Endothelial cell of umbilical vein (primary cell): ENCODE results near the gene FNIP2. TPM values are rescaled to one million over a fixed set of nuclear protein-coding genes. Genes with fewer than 3 reads are reported as not detected.
"Not testable (repeated sequence)": the region's sequence is repeated elsewhere in the genome, so short reads cannot be mapped to it uniquely, and the experiment has no call there.

Source experiments
- BruUV-seq: library from RNA; stranded (reverse); fragments of 400-500 nt; replicated peaks from 2 replicates; lab custom pipeline; 2021; lab: Mats Ljungman, UMichigan
- CTCF ChIA-PET: fragments of 300-600, 350-600 bp; sonication (Branson Sonifier 250); formaldehyde crosslinking; loops from one replicate; lab custom pipeline; 2021; ENCODE audit warnings: antibody characterized with exemption, inconsistent platforms; lab: Charles Lee
- POLR2A ChIA-PET: fragments of 300-600, 350-600 bp; sonication (Branson Sonifier 250); formaldehyde crosslinking; loops from one replicate; lab custom pipeline; 2021; ENCODE audit warnings: antibody characterized with exemption, inconsistent platforms; lab: Charles Lee
- DNase-seq: peaks from one replicate; pipeline ENCODE4 v3.0.0-alpha.2; 2011; ENCODE audit warnings: low read depth, low spot score
- FAIRE-seq: peaks from 2 replicates; lab custom pipeline; 2011; peaks lifted over from hg19 to GRCh38; lab: Jason Lieb, UNC
- H2AFZ ChIP-seq: 2 replicates; pipeline ENCODE4 v1.6.0; 2012; ENCODE audit warnings: low read depth, low read length, control low read depth, inconsistent platforms
- H3K27ac ChIP-seq: 2 replicates; pipeline ENCODE4 v1.5.1; 2011; ENCODE audit warnings: low read depth, mild to moderate bottlenecking, control low read depth, low read length, moderate library complexity; ENCODE audit not compliant: insufficient read depth
- H3K27me3 ChIP-seq, 2 experiments: 2 replicates each; pipeline versions ENCODE4 v1.6.0 to v1.6.1; 2011; ENCODE audit warnings: low read length in 2 of 2, mixed read lengths in 1 of 2; ENCODE audit not compliant: control insufficient read depth in 2 of 2, insufficient read depth in 2 of 2
- H3K36me3 ChIP-seq, 2 experiments: 2 replicates in 1 of 2; 3 replicates in 1 of 2; pipeline ENCODE4 v1.5.1; 2011; ENCODE audit warnings: low read length in 2 of 2, mild to moderate bottlenecking in 1 of 2, moderate library complexity in 1 of 2; ENCODE audit not compliant: control insufficient read depth in 2 of 2, insufficient read depth in 2 of 2; ENCODE audit errors: extremely low read depth in 1 of 2
- H3K4me1 ChIP-seq: 3 replicates; pipeline ENCODE4 v1.5.1; 2011; ENCODE audit warnings: mild to moderate bottlenecking, low read length; ENCODE audit not compliant: control insufficient read depth, insufficient read depth; ENCODE audit errors: extremely low read depth
- H3K4me2 ChIP-seq: 2 replicates; pipeline ENCODE4 v1.6.1; 2011; ENCODE audit warnings: low read length, control low read depth, mixed read lengths; ENCODE audit not compliant: insufficient read depth
- H3K4me3 ChIP-seq, 3 experiments: fragments of 200-600 bp in 1 of 3; sonication (generic), shearing (Covaris generic) in 1 of 3; replicated peaks in 1 of 3; 2 replicates each; pipeline ENCODE4 v1.5.1; 2011 to 2016; ENCODE audit warnings: control low read depth in 3 of 3, low read length in 3 of 3, mild to moderate bottlenecking in 2 of 3, inconsistent platforms in 1 of 3, low read depth in 1 of 3, moderate library complexity in 1 of 3; ENCODE audit not compliant: insufficient read depth in 1 of 3
- H3K79me2 ChIP-seq: 2 replicates; pipeline ENCODE4 v1.6.0; 2012; ENCODE audit warnings: low read length, inconsistent platforms; ENCODE audit not compliant: control insufficient read depth, insufficient read depth
- H3K9ac ChIP-seq: replicated peaks from 2 replicates; pipeline ENCODE3; 2011; ENCODE audit warnings: low read length, control low read depth; ENCODE audit not compliant: insufficient read depth; ENCODE audit errors: extremely low read depth
- H3K9me1 ChIP-seq: replicated peaks from 3 replicates; pipeline ENCODE4 v1.6.0; 2011; ENCODE audit warnings: mild to moderate bottlenecking, low read length; ENCODE audit not compliant: control insufficient read depth, insufficient read depth; ENCODE audit errors: extremely low read depth
- H3K9me3 ChIP-seq: replicated peaks from 2 replicates; pipeline ENCODE4 v1.5.1; 2012; ENCODE audit warnings: low read length, inconsistent platforms; ENCODE audit not compliant: control insufficient read depth, insufficient read depth
- H4K20me1 ChIP-seq: replicated peaks from 2 replicates; pipeline ENCODE3; 2011; ENCODE audit warnings: mild to moderate bottlenecking, low read length; ENCODE audit not compliant: control insufficient read depth, insufficient read depth; ENCODE audit errors: extremely low read depth
- CTCF ChIP-seq, 2 donors: IDR thresholded peaks; 1 replicate in 1 of 2; 2 replicates in 1 of 2; pipeline ENCODE4 v1.5.1; 2011; ENCODE audit warnings: low read length in 2 of 2, mild to moderate bottlenecking in 2 of 2, moderate library complexity in 2 of 2, control low read depth in 1 of 2, inconsistent platforms in 1 of 2, low read depth in 1 of 2; ENCODE audit not compliant: insufficient read depth in 1 of 2; ENCODE audit errors: extremely low read depth in 1 of 2
- EZH2 ChIP-seq: IDR thresholded peaks from 2 replicates; pipeline ENCODE4 v1.6.1; 2012; ENCODE audit warnings: borderline replicate concordance, low read depth, mild to moderate bottlenecking, moderate library complexity, low read length, inconsistent platforms; ENCODE audit not compliant: severe bottlenecking
- FOS ChIP-seq: IDR thresholded peaks from 2 replicates; pipeline ENCODE4 v1.6.1; 2011; ENCODE audit warnings: mild to moderate bottlenecking, low read length, moderate library complexity, borderline replicate concordance; ENCODE audit not compliant: insufficient read depth
- GATA2 ChIP-seq: IDR thresholded peaks from 2 replicates; pipeline ENCODE4 v1.7.0; 2011; ENCODE audit warnings: low read depth, mild to moderate bottlenecking, moderate library complexity, mixed read lengths, low read length; ENCODE audit not compliant: insufficient read length, insufficient read depth
- JUN ChIP-seq: IDR thresholded peaks from 2 replicates; pipeline ENCODE4 v1.6.1; 2011; ENCODE audit warnings: borderline replicate concordance, low read depth; ENCODE audit not compliant: insufficient read length, insufficient read depth
- MAX ChIP-seq: IDR thresholded peaks from 2 replicates; pipeline ENCODE4 v1.6.1; 2011; ENCODE audit not compliant: insufficient read depth, insufficient read length
- MYC ChIP-seq: IDR thresholded peaks from one replicate; pipeline ENCODE4 v1.6.1; 2011; ENCODE audit warnings: mild to moderate bottlenecking, low read depth, low read length
- POLR2A ChIP-seq: IDR thresholded peaks from 2 replicates; pipeline ENCODE4 v1.6.1; 2012; ENCODE audit warnings: low read depth, mild to moderate bottlenecking, control low read depth, low read length
- POLR2AphosphoS5 ChIP-seq: IDR thresholded peaks from 2 replicates; pipeline ENCODE4 v1.6.1; 2012; ENCODE audit warnings: low read depth, mild to moderate bottlenecking, control low read depth, low read length, moderate library complexity; ENCODE audit not compliant: insufficient read depth
- dilution Hi-C: fragments of 300-500 bp; cut with MboI; formaldehyde crosslinking; loops from one replicate; pipeline ENCODE4 v1.15.0; 2019; ENCODE audit warnings: low sequenced_read_pairs; ENCODE audit not compliant: extremely low pct_ligation_motif_present
- intact Hi-C: fragments of 100-400 bp; cut with micrococcal nuclease; formaldehyde crosslinking; loops from one replicate; pipeline ENCODE4 v1.10.0; 2022
- polyA plus RNA-seq, 4 experiments: library from polyadenylated mRNA; depleted of rRNA in 3 of 4; stranded (reverse) in 3 of 4; unstranded in 1 of 4; fragments of >200 nt; gene quantifications; 2 replicates each; pipeline versions ENCODE4 v1.2.1 to v1.2.3, GENCODE V29; 2011 to 2012; ENCODE audit warnings: missing spikeins in 1 of 4
- total RNA-seq: library from RNA; stranded (reverse); gene quantifications from 2 replicates; pipeline ENCODE4 v1.2.3, GENCODE V29; 2021

FNIP2 gene
- total and polyA plus RNA-seq, 2 donors (not counting 3 experiments of a cell fraction or from before 2014, with no cell fraction given) = 4.5 to 14.4 TPM

- H3K27ac ChIP-seq = no peak overlapping the region
- H3K36me3 ChIP-seq = no peaks in the 10 kb centered on the region
- no peaks in the 10 kb centered on the region for H3K9me1 ChIP-seq
- CTCF ChIA-PET = no interaction called here
- H3K4me1 ChIP-seq = no peaks in the 10 kb centered on the region
- BruUV-seq = no TSS peak
- no peak for FAIRE-seq
- H3K79me2 ChIP-seq = no peaks in the 10 kb centered on the region
- no peaks in the 10 kb centered on the region for H4K20me1 ChIP-seq
- TF ChIP-seq POLR2A (no peak), MAX (no peak), CTCF (IDR thresholded peaks at IDR 0.05; ENCODE audit: extremely low read depth in 1 of 2, insufficient read depth in 1 of 2, low read depth in 1 of 2, low read length in 2 of 2) (no peak), FOS (no peak), GATA2 (no peak), MYC (no peak), POLR2AphosphoS5 (no peak), EZH2 (no peak), JUN (no peak)
- no peaks in the 10 kb centered on the region for H3K9me3 ChIP-seq
- no peak overlapping the region for H3K9ac ChIP-seq
- no peak overlapping the region for H3K4me3 ChIP-seq
- POLR2A ChIA-PET = no interaction called here
- H3K27me3 ChIP-seq = no peaks in the 10 kb centered on the region
- H3K4me2 ChIP-seq = no peak overlapping the region
- no peak overlapping the region for H2AFZ ChIP-seq
- DNase-seq = no peak
- dilution Hi-C loops (no loop called here), intact Hi-C loops (no loop called here)
Measured at GRCh38 chr4:158758703-158759102, 10.1 kb upstream of the FNIP2 start.

- dilution Hi-C loops, FAIRE-seq, BruUV-seq: not testable (repeated sequence)
Measured at GRCh38 chr4:158759539-158759938, 9.3 kb upstream of the FNIP2 start.

More at GRCh38 chr4:158759539-158759938, 9.3 kb upstream of the FNIP2 start:
- POLR2A ChIA-PET, H3K9me3 ChIP-seq, H3K27me3 ChIP-seq, DNase-seq, H4K20me1 ChIP-seq, H3K4me1 ChIP-seq, H3K27ac ChIP-seq, H3K9me1 ChIP-seq, CTCF ChIA-PET, intact Hi-C loops, H3K4me2 ChIP-seq, H3K4me3 ChIP-seq, H3K9ac ChIP-seq, H2AFZ ChIP-seq, H3K36me3 ChIP-seq, H3K79me2 ChIP-seq: not testable (repeated sequence)
